NB4 (cell line): ENCODE results near the gene MYO19.

Experiments
- MYC ChIP-seq: IDR thresholded peaks from 2 replicates; pipeline ENCODE4 v1.6.1; 2011; ENCODE audit warnings: low read depth, low read length
- POLR2A ChIP-seq: IDR thresholded peaks from 2 replicates; pipeline ENCODE4 v1.6.1; 2011; ENCODE audit warnings: mild to moderate bottlenecking; ENCODE audit not compliant: insufficient read length; ENCODE audit errors: extremely low read depth
- TF ChIP-seq, protein P1 (sequence below): IDR thresholded peaks from one replicate; pipeline ENCODE4 v1.5.1; 2012; ENCODE audit warnings: low read depth, low read length
- TF ChIP-seq, protein P2 (sequence below): IDR thresholded peaks from 2 replicates; pipeline ENCODE4 v1.6.1; 2011; ENCODE audit warnings: low read depth, low read length

DNA sequence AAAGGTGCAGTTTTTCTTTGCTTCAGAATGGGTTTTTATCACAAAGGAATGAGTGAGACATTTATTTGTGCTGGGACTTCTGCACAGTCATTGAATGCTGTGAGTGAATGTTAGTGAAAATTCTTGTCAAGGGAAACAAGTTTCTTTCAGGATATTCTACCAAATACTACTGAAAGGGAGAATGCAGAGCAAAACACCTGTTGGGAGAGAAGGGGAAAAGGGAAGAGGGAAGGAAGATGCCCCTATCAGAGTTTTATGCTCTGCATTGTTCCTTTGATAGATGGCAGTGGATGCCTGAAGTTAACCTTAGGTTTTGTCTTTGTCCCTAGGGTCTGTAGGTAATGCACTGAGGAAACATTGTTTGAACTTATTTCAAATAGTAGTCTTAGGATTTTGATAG lies 13.1 kb upstream of the MYO19 start:
- TF ChIP-seq, protein P1, sequence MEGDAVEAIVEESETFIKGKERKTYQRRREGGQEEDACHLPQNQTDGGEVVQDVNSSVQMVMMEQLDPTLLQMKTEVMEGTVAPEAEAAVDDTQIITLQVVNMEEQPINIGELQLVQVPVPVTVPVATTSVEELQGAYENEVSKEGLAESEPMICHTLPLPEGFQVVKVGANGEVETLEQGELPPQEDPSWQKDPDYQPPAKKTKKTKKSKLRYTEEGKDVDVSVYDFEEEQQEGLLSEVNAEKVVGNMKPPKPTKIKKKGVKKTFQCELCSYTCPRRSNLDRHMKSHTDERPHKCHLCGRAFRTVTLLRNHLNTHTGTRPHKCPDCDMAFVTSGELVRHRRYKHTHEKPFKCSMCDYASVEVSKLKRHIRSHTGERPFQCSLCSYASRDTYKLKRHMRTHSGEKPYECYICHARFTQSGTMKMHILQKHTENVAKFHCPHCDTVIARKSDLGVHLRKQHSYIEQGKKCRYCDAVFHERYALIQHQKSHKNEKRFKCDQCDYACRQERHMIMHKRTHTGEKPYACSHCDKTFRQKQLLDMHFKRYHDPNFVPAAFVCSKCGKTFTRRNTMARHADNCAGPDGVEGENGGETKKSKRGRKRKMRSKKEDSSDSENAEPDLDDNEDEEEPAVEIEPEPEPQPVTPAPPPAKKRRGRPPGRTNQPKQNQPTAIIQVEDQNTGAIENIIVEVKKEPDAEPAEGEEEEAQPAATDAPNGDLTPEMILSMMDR, result no peak
- TF ChIP-seq POLR2A, result no peak
- TF ChIP-seq, protein P2, sequence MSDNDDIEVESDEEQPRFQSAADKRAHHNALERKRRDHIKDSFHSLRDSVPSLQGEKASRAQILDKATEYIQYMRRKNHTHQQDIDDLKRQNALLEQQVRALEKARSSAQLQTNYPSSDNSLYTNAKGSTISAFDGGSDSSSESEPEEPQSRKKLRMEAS, result no peak
- no peak for TF ChIP-seq MYC
